Breast epithelium (tissue), 4 donors: Measurements from ENCODE around the gene CDH13. TPM values are rescaled to one million over a fixed set of nuclear protein-coding genes. Genes with fewer than 3 reads are reported as not detected.

Experiments
- DNase-seq, 2 donors: peaks; one replicate each; pipeline ENCODE4 v3.0.0-alpha.2; 2019; ENCODE audit warnings: low spot score in 2 of 2
- H3K27ac ChIP-seq, 2 donors: fragments of 200-600 bp; sonication (generic) in 1 of 2; one replicate each; pipeline ENCODE4 v1.5.1; 2016 to 2019; ENCODE audit warnings: mild to moderate bottlenecking in 1 of 2
- H3K27me3 ChIP-seq, 2 donors: fragments of 200-600 bp; sonication (generic) in 1 of 2; one replicate each; pipeline versions ENCODE4 v1.5.1 to v1.6.0; 2017 to 2019; ENCODE audit warnings: control low read depth in 1 of 2, mild to moderate bottlenecking in 1 of 2
- H3K36me3 ChIP-seq: fragments of 200-600 bp; one replicate; pipeline ENCODE4 v1.5.1; 2019
- H3K4me1 ChIP-seq, 2 donors: fragments of 200-600 bp; sonication (generic); one replicate each; pipeline ENCODE4 v1.5.1; 2016 to 2019; ENCODE audit warnings: control low read depth in 1 of 2
- H3K4me3 ChIP-seq, 3 donors: fragments of 200-600 bp; sonication (generic); 1 replicate in 2 of 3; 2 replicates in 1 of 3; pipeline ENCODE4 v1.5.1; 2016 to 2019; ENCODE audit warnings: mild to moderate bottlenecking in 3 of 3, moderate library complexity in 2 of 3
- H3K9me3 ChIP-seq, 2 donors: fragments of 200-600 bp; sonication (generic) in 1 of 2; one replicate each; pipeline ENCODE4 v1.5.1; 2016 to 2019; ENCODE audit warnings: control low read depth in 1 of 2
- CTCF ChIP-seq, 3 donors: fragments of 450-650 bp; IDR thresholded peaks; one replicate each; pipeline ENCODE4 v1.5.1; 2016 to 2017; ENCODE audit warnings: antibody characterized with exemption in 3 of 3, mild to moderate bottlenecking in 3 of 3, moderate library complexity in 3 of 3
- POLR2A ChIP-seq: fragments of 450-650 bp; IDR thresholded peaks from one replicate; pipeline ENCODE4 v1.6.1; 2016; ENCODE audit warnings: antibody characterized with exemption, mild to moderate bottlenecking, moderate library complexity
- POLR2AphosphoS5 ChIP-seq, 3 donors: sonication (generic); formaldehyde crosslinking; IDR thresholded peaks; one replicate each; pipeline ENCODE4 v1.6.1; 2017; ENCODE audit warnings: antibody characterized with exemption in 3 of 3
- intact Hi-C: fragments of 100-400 bp; cut with DNase I; formaldehyde crosslinking; loops from one replicate; pipeline ENCODE4 v1.15.1; 2023; ENCODE audit warnings: low total_unique reads
- total RNA-seq, 3 donors: library from RNA; depleted of rRNA; stranded (reverse); fragments of >200 nt; gene quantifications; one replicate each; pipeline ENCODE4 v1.1.0, GENCODE V29; 2016

The CDH13 gene
- total RNA-seq, 3 donors from 2014 or later, result 6.0 to 13.1 (median 11.5) TPM

GRCh38 chr16:82767808-82768207 lies 141.0 kb downstream of the CDH13 start:
- DNase-seq, result no peak
- Histone ChIP-seq H3K4me1 (no peaks in the 10 kb centered on the region), H3K9me3 (no peaks in the 10 kb centered on the region), H3K27me3 (no peaks in the 10 kb centered on the region), H3K4me3 (no peak overlapping the region), H3K36me3 (no peaks in the 10 kb centered on the region), H3K27ac (no peak overlapping the region)
- intact Hi-C loops, result no loop called here
- no peak for TF ChIP-seq POLR2A
- no peak for TF ChIP-seq POLR2AphosphoS5 (IDR thresholded peaks at IDR 0.05)
- TF ChIP-seq CTCF (IDR thresholded peaks at IDR 0.05), result no peak

GRCh38 chr16:82769845-82770244 lies 143.1 kb downstream of the CDH13 start:
- DNase-seq, result no peak
- TF ChIP-seq POLR2AphosphoS5 (IDR thresholded peaks at IDR 0.05) (no peak), CTCF (IDR thresholded peaks at IDR 0.05) (no peak), POLR2A (no peak)
- intact Hi-C loops, result no loop called here
- no peaks in the 10 kb centered on the region for H3K9me3 ChIP-seq
- H3K4me3 ChIP-seq, result no peak overlapping the region
- no peaks in the 10 kb centered on the region for H3K4me1 ChIP-seq
- H3K36me3 ChIP-seq, result no peaks in the 10 kb centered on the region
- no peaks in the 10 kb centered on the region for H3K27me3 ChIP-seq
- no peak overlapping the region for H3K27ac ChIP-seq

GRCh38 chr16:82772215-82772614 lies 145.4 kb downstream of the CDH13 start:
- H3K27ac ChIP-seq, result no peak overlapping the region
- H3K36me3 ChIP-seq, result no peaks in the 10 kb centered on the region
- no peak for TF ChIP-seq POLR2AphosphoS5 (IDR thresholded peaks at IDR 0.05)
- TF ChIP-seq CTCF (IDR thresholded peaks at IDR 0.05), result no peak
- no peak for TF ChIP-seq POLR2A
- no peak overlapping the region for H3K4me3 ChIP-seq
- H3K4me1 ChIP-seq, result no peaks in the 10 kb centered on the region
- DNase-seq, result no peak
- no peaks in the 10 kb centered on the region for H3K9me3 ChIP-seq
- intact Hi-C loops, result no loop called here
- H3K27me3 ChIP-seq, result no peaks in the 10 kb centered on the region

GRCh38 chr16:82773018-82773417 lies 146.2 kb downstream of the CDH13 start:
- TF ChIP-seq CTCF (IDR thresholded peaks at IDR 0.05), result no peak
- TF ChIP-seq POLR2AphosphoS5 (IDR thresholded peaks at IDR 0.05), result no peak
- TF ChIP-seq POLR2A, result no peak
- Histone ChIP-seq H3K36me3 (no peaks in the 10 kb centered on the region), H3K9me3 (no peaks in the 10 kb centered on the region), H3K27ac (no peak overlapping the region), H3K4me1 (no peaks in the 10 kb centered on the region), H3K4me3 (no peak overlapping the region), H3K27me3 (no peaks in the 10 kb centered on the region)
- intact Hi-C loops, result no loop called here
- no peak for DNase-seq

- no peak overlapping the region for H3K4me3 ChIP-seq
- H3K27me3 ChIP-seq, result peaks cover 0 to 7% of the 10 kb centered on the region in 2 donors
- no peak for DNase-seq
- H3K27ac ChIP-seq, result no peak overlapping the region
- no peaks in the 10 kb centered on the region for H3K36me3 ChIP-seq
- TF ChIP-seq POLR2AphosphoS5 (IDR thresholded peaks at IDR 0.05) (no peak), CTCF (IDR thresholded peaks at IDR 0.05) (no peak), POLR2A (no peak)
- intact Hi-C loops, result no loop called here
- no peaks in the 10 kb centered on the region for H3K9me3 ChIP-seq
- no peaks in the 10 kb centered on the region for H3K4me1 ChIP-seq
These were observed 149.8 kb downstream of the CDH13 start for GRCh38 chr16:82776470-82777146.
